AG04450 (cell line): ENCODE measurements around the gene NUP42. TPM values are rescaled to one million over a fixed set of nuclear protein-coding genes. Genes with fewer than 3 reads are reported as not detected.

Experiments
- CTCF ChIA-PET: fragments of 300-600, 350-600 bp; formaldehyde crosslinking; extraction: SDS; loops from one replicate; lab custom pipeline; 2022; ENCODE audit warnings: antibody characterized with exemption, inconsistent platforms; lab: Charles Lee
- POLR2A ChIA-PET: fragments of 350-600 bp; formaldehyde crosslinking; extraction: SDS; loops from one replicate; lab custom pipeline; 2021; ENCODE audit warnings: antibody characterized with exemption, inconsistent platforms; lab: Yijun Ruan, JAX
- DNase-seq: peaks from one replicate; pipeline ENCODE4 v3.0.0-alpha.2; 2011; ENCODE audit warnings: low read depth, low spot score
- H3K27ac ChIP-seq: one replicate; pipeline ENCODE4 v1.5.1; 2012; ENCODE audit warnings: low read depth, low read length, control low read depth
- H3K27me3 ChIP-seq: one replicate; pipeline ENCODE4 v1.6.0; 2012; ENCODE audit warnings: low read length; ENCODE audit not compliant: control insufficient read depth, insufficient read depth
- H3K4me3 ChIP-seq: 2 replicates; pipeline ENCODE4 v1.5.1; 2011; ENCODE audit warnings: mild to moderate bottlenecking, low read depth, low read length, control low read depth
- H3K9me3 ChIP-seq: 2 replicates; pipeline ENCODE4 v1.5.1; 2012; ENCODE audit warnings: low read length; ENCODE audit not compliant: control insufficient read depth, insufficient read depth
- CTCF ChIP-seq: IDR thresholded peaks from 2 replicates; pipeline ENCODE4 v1.5.1; 2011; ENCODE audit warnings: low read depth, low read length, control low read depth, inconsistent platforms
- polyA plus RNA-seq: library from polyadenylated mRNA; depleted of rRNA; stranded (reverse); fragments of >200 nt; gene quantifications from 2 replicates; pipeline ENCODE4 v1.2.3, GENCODE V29; 2011

Gene NUP42
- polyA plus RNA-seq, 1 experiment: 17.4 TPM

GRCh38 chr7:23212841-23213240, 31.0 kb downstream of the NUP42 start:
- ChIA-PET CTCF (no interaction called here), POLR2A (no interaction called here)
- DNase-seq: no peak
- Histone ChIP-seq H3K27ac (no peak overlapping the region), H3K4me3 (no peak overlapping the region), H3K9me3 (no peaks in the 10 kb centered on the region), H3K27me3 (peaks cover 2% of the 10 kb centered on the region)
- TF ChIP-seq CTCF: no peak

- Histone ChIP-seq H3K27me3 (peaks cover 5% of the 10 kb centered on the region), H3K4me3 (no peak overlapping the region), H3K27ac (no peak overlapping the region), H3K9me3 (no peaks in the 10 kb centered on the region)
- DNase-seq: no peak
- TF ChIP-seq CTCF: no peak
- CTCF ChIA-PET: interaction anchor here (0.6 kb wide), 1 partner anchor 328 kb away, joined by 4 read pairs; no protein-coding TSS in a partner anchor
- POLR2A ChIA-PET: no interaction called here
Measured at GRCh38 chr7:23213755-23214154, 31.9 kb downstream of the NUP42 start.

GRCh38 chr7:23214423-23214822, 32.6 kb downstream of the NUP42 start:
- ChIA-PET CTCF (interaction anchor here (0.6 to 0.7 kb wide), 2 partner anchors 58 to 328 kb away, joined by 4 read pairs; no protein-coding TSS in a partner anchor), POLR2A (no interaction called here)

GRCh38 chr7:23214938-23215337, 33.1 kb downstream of the NUP42 start:
- H3K27me3 ChIP-seq: peaks cover 7% of the 10 kb centered on the region
- H3K27ac ChIP-seq: no peak overlapping the region
- CTCF ChIA-PET: interaction anchor here (0.7 to 0.9 kb wide), 2 partner anchors 57 to 129 kb away, joined by 3 to 4 read pairs; no protein-coding TSS in a partner anchor
- TF ChIP-seq CTCF: no peak
- H3K9me3 ChIP-seq: no peaks in the 10 kb centered on the region
- POLR2A ChIA-PET: no interaction called here
- no peak for DNase-seq
- no peak overlapping the region for H3K4me3 ChIP-seq

More at GRCh38 chr7:23214423-23214822, 32.6 kb downstream of the NUP42 start:
- H3K9me3 ChIP-seq: no peaks in the 10 kb centered on the region
- no peak for DNase-seq
- H3K4me3 ChIP-seq: no peak overlapping the region
- H3K27me3 ChIP-seq: peaks cover 5% of the 10 kb centered on the region
- no peak overlapping the region for H3K27ac ChIP-seq
- TF ChIP-seq CTCF: no peak

GRCh38 chr7:23216021-23216420, 34.2 kb downstream of the NUP42 start:
- no peak for DNase-seq
- Histone ChIP-seq H3K9me3 (no peaks in the 10 kb centered on the region), H3K27ac (no peak overlapping the region), H3K27me3 (peaks cover 11% of the 10 kb centered on the region), H3K4me3 (no peak overlapping the region)
- ChIA-PET POLR2A (no interaction called here), CTCF (interaction anchor here (0.9 kb wide), 1 partner anchor 130 kb away, joined by 3 read pairs; no protein-coding TSS in a partner anchor)
- TF ChIP-seq CTCF: no peak
